SKM-1 (cell line): ENCODE data around the gene IL6.

Source experiments
- DNase-seq: peaks from one replicate; lab custom pipeline; 2025; ENCODE audit not compliant: unreplicated experiment; lab: John Stamatoyannopoulos, UW

Gene IL6

GRCh38 chr7:22726345-22726906 is 574 bp upstream of the IL6 start:
- peak; percentile 55 for DNase-seq

DNA sequence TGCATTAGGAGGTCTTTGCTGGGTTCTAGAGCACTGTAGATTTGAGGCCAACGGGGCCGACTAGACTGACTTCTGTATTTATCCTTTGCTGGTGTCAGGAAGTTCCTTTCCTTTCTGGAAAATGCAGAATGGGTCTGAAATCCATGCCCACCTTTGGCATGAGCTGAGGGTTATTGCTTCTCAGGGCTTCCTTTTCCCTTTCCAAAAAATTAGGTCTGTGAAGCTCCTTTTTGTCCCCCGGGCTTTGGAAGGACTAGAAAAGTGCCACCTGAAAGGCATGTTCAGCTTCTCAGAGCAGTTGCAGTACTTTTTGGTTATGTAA is 675 bp downstream of the IL6 start:
- no peak for DNase-seq

DNA sequence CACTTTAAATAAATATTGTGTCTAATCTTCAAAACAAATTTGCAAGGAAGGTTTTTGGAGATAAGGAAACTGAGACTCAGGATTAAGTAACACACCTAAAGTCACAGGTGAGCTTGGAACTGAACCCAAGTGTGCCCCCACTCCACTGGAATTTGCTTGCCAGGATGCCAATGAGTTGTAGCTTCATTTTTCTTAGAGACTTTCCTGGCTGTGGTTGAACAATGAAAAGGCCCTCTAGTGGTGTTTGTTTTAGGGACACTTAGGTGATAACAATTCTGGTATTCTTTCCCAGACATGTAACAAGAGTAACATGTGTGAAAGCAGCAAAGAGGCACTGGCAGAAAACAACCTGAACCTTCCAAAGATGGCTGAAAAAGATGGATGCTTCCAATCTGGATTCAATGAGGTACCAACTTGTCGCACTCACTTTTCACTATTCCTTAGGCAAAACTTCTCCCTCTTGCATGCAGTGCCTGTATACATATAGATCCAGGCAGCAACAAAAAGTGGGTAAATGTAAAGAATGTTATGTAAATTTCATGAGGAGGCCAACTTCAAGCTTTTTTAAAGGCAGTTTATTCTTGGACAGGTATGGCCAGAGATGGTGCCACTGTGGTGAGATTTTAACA is 1.5 kb downstream of the IL6 start:
- DNase-seq, result no peak

DNA sequence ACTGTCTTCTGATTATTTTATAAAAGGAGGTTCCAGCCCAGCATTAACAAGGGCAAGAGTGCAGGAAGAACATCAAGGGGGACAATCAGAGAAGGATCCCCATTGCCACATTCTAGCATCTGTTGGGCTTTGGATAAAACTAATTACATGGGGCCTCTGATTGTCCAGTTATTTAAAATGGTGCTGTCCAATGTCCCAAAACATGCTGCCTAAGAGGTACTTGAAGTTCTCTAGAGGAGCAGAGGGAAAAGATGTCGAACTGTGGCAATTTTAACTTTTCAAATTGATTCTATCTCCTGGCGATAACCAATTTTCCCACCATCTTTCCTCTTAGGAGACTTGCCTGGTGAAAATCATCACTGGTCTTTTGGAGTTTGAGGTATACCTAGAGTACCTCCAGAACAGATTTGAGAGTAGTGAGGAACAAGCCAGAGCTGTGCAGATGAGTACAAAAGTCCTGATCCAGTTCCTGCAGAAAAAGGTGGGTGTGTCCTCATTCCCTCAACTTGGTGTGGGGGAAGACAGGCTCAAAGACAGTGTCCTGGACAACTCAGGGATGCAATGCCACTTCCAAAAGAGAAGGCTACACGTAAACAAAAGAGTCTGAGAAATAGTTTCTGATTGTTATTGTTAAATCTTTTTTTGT is 2.3 kb downstream of the IL6 start:
- no peak for DNase-seq

- no peak for DNase-seq
Observed at GRCh38 chr7:22730066-22730710, 3.2 kb downstream of the IL6 start.

- DNase-seq, result no peak
Observed at GRCh38 chr7:22730921-22731654, 4.1 kb downstream of the IL6 start.

DNA sequence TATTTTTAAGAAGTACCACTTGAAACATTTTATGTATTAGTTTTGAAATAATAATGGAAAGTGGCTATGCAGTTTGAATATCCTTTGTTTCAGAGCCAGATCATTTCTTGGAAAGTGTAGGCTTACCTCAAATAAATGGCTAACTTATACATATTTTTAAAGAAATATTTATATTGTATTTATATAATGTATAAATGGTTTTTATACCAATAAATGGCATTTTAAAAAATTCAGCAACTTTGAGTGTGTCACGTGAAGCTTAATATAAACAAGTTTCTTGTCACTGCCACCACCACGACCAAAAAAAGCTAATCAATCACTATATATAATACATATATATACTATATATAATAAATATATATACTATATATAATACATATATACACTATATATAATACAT is 4.8 kb downstream of the IL6 start:
- DNase-seq, result no peak

DNA sequence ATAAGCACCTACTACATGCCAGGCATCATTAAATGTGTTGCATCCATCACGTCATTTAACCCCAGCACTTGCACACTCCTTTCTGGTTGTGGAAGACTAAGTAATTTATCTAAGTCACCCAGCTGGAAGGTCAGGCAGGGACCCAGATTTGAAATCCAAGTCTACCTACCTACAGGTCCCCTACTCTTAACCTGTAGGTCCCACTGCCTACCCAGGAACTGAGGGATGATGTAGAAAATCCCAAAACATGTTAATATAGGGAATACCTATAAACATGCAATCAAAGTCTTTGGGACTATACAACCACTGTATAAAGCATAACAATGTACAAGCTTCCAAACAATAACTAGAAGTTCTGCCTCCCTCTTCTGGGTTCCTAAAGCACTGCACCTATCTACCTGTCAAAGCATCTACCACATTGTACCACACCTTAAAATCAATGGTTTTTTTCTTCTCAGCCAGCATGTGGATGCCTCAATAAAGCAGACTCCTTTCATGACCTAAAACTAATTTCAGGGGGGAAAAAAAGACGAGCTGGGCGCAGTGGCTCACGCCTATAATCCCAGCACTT is 5.6 kb downstream of the IL6 start:
- no peak for DNase-seq

DNA sequence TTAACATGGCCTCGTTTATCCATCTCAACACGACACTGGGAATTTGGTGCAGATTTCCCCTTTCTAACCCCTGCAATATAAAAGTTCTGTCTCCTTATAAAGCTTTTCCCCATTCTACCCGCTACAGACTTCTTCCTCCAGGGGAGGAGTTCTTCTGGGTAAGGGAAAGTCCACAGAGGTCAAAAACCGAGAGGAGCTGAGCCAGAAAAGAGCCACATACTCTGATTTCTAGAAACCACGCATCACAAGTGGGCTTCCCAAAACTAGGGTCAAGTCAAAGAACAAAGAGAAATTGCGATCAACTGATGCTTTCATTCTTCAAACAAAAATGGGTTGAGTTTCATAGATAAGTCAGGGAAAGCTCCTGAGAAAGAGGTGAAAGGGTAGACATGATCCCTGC is 6.8 kb downstream of the IL6 start:
- no peak for DNase-seq

GRCh38 chr7:22743014-22743413 is 16.0 kb downstream of the IL6 start:
- DNase-seq, result no peak

GRCh38 chr7:22751341-22751740 is 24.3 kb downstream of the IL6 start:
- no peak for DNase-seq

- no peak for DNase-seq
Observed at GRCh38 chr7:22757338-22757994, 30.5 kb downstream of the IL6 start.

DNA sequence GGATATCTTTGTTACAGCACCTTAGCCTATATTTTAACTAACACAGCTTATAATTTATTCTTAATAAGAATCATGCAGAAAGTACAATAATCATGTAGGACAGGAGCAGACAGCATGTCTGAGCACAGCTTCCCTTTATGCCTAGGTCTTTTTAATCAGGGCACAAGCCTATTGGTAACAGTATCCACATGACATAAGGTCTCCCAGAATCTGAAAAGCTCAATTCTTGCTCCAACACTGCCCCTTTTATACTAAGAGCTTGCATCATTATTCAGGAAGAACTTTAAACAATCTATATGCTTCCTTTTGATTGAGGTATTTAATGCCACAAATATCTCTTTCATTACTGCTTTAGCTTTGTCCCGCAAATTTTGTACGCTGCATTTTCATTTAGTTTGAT is 31.6 kb downstream of the IL6 start:
- no peak for DNase-seq

DNA sequence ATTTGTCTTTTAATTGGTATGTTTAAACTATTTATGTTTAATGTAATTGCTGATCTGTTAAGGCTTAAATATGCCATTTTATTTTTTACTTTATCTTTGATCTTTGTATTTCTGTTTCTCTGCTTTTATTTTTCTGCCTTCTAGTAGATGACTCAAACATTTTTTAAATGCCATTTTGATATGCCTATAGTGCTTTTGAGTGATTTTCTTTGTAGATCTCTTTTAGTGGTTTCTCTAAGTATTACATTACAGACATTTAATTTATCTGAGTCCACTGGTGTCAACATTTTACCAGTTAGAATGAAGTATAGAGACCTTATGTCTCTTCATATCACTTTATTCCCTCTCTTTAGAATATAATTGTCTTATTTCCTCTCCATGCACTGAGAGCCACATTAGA is 32.7 kb downstream of the IL6 start:
- no peak for DNase-seq

DNA sequence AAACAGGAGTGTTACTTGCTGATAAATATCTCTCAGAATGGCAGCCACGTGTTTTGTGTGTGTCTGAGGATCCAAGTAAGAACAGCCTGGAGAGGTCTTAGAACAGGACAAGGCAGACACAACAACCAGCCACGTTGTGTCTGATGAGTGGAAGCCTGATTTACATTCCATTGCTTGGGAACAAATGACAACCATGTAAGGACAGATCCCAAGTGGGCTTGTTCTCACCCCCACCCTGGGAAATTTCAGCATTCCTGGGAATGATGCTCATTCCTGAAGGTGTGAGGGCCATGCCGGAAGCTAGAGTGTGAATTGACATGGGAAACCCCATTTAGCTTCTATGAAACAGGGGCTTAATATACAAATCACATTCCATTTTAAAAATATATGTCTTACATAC is 35.9 kb downstream of the IL6 start:
- no peak for DNase-seq

GRCh38 chr7:22765609-22766008 is 38.6 kb downstream of the IL6 start:
- DNase-seq, result no peak

GRCh38 chr7:22771194-22771871 is 44.3 kb downstream of the IL6 start:
- no peak for DNase-seq

GRCh38 chr7:22771872-22772228 is 44.9 kb downstream of the IL6 start:
- DNase-seq, result no peak

- DNase-seq, result no peak
Observed at GRCh38 chr7:22772885-22773284, 45.9 kb downstream of the IL6 start.

DNA sequence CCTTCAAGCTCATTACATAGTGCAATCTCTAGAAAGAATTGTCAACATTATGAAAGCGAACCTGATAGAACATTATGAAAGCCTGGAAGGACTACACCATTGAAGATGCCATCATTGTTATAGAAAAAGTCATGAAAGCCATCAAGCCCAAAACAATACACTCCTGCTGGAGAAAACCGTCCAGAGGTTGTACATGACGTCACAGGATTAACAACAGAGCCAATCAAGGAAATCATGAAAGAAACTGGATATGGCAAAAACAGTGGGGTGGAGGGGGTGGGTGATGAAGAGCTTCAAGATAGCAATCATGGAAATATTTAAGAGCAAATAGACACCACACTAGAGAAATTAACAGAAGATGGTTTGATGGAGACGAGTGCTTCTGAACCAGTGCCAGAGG is 50.0 kb downstream of the IL6 start:
- DNase-seq, result no peak
